HG02610 (cell line): ENCODE data around the gene DSCAM.
"Not testable (repeated sequence)": the region's sequence is repeated elsewhere in the genome, so short reads cannot be mapped to it uniquely, and the experiment has no call there.

Experiments
- ATAC-seq: cut with Tn5 transposase; IDR thresholded peaks from one replicate; pipeline ENCODE4 v1.9.1; 2021; ENCODE audit warnings: mild to moderate bottlenecking, moderate library complexity; ENCODE audit not compliant: unreplicated experiment

The DSCAM gene, protein sequence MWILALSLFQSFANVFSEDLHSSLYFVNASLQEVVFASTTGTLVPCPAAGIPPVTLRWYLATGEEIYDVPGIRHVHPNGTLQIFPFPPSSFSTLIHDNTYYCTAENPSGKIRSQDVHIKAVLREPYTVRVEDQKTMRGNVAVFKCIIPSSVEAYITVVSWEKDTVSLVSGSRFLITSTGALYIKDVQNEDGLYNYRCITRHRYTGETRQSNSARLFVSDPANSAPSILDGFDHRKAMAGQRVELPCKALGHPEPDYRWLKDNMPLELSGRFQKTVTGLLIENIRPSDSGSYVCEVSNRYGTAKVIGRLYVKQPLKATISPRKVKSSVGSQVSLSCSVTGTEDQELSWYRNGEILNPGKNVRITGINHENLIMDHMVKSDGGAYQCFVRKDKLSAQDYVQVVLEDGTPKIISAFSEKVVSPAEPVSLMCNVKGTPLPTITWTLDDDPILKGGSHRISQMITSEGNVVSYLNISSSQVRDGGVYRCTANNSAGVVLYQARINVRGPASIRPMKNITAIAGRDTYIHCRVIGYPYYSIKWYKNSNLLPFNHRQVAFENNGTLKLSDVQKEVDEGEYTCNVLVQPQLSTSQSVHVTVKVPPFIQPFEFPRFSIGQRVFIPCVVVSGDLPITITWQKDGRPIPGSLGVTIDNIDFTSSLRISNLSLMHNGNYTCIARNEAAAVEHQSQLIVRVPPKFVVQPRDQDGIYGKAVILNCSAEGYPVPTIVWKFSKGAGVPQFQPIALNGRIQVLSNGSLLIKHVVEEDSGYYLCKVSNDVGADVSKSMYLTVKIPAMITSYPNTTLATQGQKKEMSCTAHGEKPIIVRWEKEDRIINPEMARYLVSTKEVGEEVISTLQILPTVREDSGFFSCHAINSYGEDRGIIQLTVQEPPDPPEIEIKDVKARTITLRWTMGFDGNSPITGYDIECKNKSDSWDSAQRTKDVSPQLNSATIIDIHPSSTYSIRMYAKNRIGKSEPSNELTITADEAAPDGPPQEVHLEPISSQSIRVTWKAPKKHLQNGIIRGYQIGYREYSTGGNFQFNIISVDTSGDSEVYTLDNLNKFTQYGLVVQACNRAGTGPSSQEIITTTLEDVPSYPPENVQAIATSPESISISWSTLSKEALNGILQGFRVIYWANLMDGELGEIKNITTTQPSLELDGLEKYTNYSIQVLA (N-terminal part only)

GRCh38 chr21:40846587-40847411 is at the start of gene DSCAM:
TSS of gene DSCAM (minus strand) at chr21:40847158. CDS start at chr21:40846661, 497 bp downstream.
- no peak for ATAC-seq

GRCh38 chr21:40895697-40896096 is 48.7 kb upstream of the DSCAM start:
- not testable (repeated sequence) for ATAC-seq

- ATAC-seq = no peak
Observed at GRCh38 chr21:40886931-40887330, 40.0 kb upstream of the DSCAM start.

GRCh38 chr21:40886006-40886405 is 39.0 kb upstream of the DSCAM start:
- ATAC-seq = no peak

DNA sequence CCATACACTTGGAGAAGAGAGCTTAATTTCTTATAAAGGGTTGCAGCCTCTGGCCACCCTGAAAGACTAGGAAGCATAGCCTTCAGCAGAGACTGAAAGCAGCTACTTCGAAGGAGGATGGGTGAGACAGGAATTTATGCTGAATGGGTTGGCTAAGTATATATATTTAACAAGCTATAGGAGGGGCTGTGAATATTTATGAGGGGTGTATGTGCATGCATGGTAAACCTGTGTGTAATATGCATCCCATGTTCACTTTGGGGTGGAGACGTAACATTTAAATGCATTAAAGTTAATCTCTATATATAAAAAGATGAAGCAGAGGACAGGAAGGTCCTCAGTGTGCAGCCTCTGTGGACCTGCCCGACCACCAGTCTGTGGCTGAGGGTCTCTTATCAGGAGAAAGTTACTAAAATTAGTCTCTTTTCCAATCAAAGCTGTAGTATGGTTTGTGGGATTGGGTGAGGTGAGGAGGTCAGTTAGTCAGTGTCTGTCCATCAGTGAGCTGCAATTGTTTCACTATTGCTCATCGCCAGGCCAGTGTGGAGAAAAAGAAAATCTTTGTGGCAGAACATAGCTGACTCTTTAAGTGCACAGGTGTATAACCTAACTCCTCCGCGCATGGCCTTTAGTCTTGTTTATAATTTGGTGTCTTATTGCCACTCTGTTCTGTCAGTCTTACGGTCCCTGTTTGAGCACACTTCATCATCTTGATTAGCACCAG is 35.4 kb upstream of the DSCAM start:
- ATAC-seq = no peak

DNA sequence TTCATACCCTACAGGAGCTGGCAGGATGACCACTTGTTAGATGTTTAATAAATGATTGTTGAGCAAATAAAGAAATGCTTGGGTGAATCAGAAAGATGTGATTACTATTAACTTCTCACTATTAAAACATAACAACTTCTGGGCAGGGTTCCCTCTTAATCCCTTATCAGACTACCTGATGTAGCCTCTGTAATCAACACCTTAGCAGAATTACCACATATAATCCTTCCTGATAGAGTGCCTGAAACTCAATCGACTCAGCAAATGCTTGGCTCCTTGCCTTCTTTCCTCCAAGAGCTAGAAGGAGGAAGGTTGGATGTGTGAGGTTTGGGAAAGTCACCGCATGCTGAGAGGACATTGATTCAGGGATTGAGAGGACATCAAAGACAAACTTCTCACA is 34.8 kb upstream of the DSCAM start:
- ATAC-seq = no peak

DNA sequence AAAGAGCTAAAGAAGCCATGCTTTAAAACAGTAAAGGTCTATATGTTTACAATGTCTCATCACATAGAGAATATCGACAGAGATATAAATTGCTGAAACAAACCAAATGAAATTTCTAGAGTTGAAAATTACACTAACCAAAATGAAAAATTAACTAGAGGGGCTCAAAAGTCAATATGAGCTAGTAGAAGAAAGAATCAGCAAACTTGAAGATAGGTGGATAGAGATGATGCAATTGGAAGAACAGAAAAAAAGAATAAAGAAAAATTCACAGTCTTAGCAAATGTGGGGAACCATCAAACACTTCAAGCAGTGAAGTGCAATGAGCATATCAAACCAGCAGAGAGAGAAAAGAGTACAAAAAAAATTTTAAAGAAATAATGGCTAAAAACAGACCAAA is 24.1 kb upstream of the DSCAM start:
- no peak for ATAC-seq

- no peak for ATAC-seq
Observed at GRCh38 chr21:40863839-40864238, 16.9 kb upstream of the DSCAM start.

GRCh38 chr21:40858517-40858916 is 11.6 kb upstream of the DSCAM start:
- ATAC-seq = no peak

- ATAC-seq = no peak
Observed at GRCh38 chr21:40853956-40854688, 7.2 kb upstream of the DSCAM start.

GRCh38 chr21:40852563-40852962 is 5.6 kb upstream of the DSCAM start:
- ATAC-seq = no peak

- no peak for ATAC-seq
Observed at GRCh38 chr21:40851749-40852148, 4.8 kb upstream of the DSCAM start.

DNA sequence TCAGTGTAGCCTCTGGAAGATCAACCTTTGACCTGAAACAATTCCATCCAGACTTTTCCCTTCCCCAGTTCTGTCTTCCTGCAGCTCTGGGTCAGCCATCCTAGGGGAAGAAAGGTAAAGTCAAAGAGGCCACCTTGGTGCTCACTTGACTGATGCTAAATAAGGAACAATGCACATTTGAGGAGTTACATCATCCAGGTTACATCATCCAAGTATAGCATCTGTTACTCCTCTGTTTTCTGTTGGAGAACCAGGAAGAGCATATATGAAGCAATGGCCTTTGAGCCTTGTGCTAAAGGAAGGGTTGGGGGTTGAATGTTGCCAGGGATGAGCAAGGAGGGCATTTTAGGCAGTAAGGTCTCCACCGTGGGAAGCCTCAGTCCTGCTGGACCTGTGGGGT is 3.1 kb upstream of the DSCAM start:
- no peak for ATAC-seq

GRCh38 chr21:40847951-40848350 is 993 bp upstream of the DSCAM start:
- ATAC-seq = no peak

DNA sequence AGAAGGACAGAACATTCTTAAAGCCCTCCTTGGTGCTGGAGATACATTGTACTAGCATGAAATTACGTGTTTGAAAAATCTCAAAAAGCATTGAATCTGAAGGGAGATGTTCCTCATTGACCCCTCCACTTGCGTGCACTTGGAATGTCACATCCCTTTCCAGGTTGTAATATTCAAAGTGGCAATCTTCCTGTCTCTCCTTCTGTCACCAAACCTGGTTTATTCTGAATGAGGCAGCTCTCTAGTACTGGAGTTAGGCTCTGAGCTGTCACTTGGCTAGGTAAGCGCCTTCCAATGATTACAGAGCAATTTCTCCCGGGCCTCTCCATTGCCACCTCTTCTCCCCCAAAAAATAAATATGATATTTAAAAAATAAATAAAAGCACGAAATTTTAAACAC is 855 bp downstream of the DSCAM start:
- ATAC-seq = no peak

DNA sequence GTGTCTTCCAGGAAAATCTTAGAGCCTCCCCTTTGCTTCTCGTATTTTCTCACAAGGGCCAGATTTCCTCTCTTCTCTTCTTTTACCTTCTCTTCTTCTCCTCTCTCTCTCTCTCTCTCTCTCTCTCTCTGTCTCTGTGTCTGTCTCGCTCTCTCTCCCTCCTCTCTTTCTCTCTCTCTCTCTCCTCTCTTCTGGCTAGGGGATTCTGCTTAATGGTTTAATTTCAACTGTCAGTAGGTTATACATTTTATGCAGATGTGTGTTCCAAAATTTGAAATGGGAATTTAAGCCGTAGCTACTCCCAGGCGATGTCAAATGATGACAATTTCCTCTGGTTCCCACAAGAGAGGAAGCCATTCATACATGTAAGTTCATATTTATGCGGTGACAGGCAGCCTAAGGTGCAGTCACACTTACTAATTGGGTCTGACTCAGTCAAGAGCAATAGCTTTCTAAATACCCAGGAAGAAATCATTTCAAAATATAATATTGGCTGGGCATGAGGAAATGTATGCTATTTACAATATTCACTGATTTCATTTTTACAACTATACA is 1.4 kb downstream of the DSCAM start:
- no peak for ATAC-seq

DNA sequence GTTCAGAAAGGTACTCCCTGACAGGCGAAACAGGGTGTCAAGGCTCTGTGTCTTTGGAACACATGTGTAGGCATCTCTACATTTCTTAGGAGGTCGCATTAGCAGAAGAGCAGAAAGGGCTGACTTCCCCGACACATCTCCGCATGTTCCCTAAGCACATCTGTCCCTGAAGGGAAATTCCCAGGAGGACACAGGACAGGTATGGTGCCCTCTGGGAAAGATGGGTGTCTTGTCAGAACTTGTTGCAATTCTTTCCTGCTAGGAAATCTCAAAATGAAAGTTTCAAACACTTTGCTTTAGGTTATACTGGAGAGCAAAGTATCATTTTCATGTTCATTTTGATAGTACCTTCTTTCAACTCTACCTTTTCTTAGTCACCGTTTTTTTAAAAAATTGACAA is 2.0 kb downstream of the DSCAM start:
- no peak for ATAC-seq

- ATAC-seq = no peak
Observed at GRCh38 chr21:40842197-40842552, 4.8 kb downstream of the DSCAM start.
